Stomach (tissue), 9 donors: ENCODE data around the gene IFI27L1. TPM values are rescaled to one million over a fixed set of nuclear protein-coding genes. Genes with fewer than 3 reads are reported as not detected.

Experiments
- DNase-seq, 2 donors: peaks; one replicate each; pipeline versions ENCODE4 v3.0.0 to v3.0.0-alpha.2; 2013 to 2019
- H3K27ac ChIP-seq, 5 donors: fragments of 200-600 bp in 4 of 5; sonication (generic) in 4 of 5; one replicate each; pipeline ENCODE4 v1.5.1; 2013 to 2019; ENCODE audit warnings: mild to moderate bottlenecking in 1 of 5, moderate library complexity in 1 of 5
- H3K27me3 ChIP-seq, 3 donors: fragments of 200-600 bp; sonication (generic); one replicate each; pipeline ENCODE4 v1.5.1; 2017 to 2019; ENCODE audit warnings: mixed run types in 1 of 3
- H3K36me3 ChIP-seq, 4 donors: fragments of 200-600 bp; sonication (generic); 1 replicate in 3 of 4; 2 replicates in 1 of 4; pipeline ENCODE4 v1.5.1; 2016 to 2019
- H3K4me1 ChIP-seq, 4 donors: fragments of 200-600 bp; sonication (generic); one replicate each; pipeline ENCODE4 v1.5.1; 2016 to 2019
- H3K4me3 ChIP-seq, 4 donors: fragments of 200-600 bp; sonication (generic) in 3 of 4; one replicate each; pipeline ENCODE4 v1.5.1; 2016 to 2019; ENCODE audit warnings: mild to moderate bottlenecking in 1 of 4
- H3K9me3 ChIP-seq, 4 donors: fragments of 200-600 bp; sonication (generic); one replicate each; pipeline ENCODE4 v1.5.1; 2016 to 2019
- CTCF ChIP-seq, 7 experiments: fragments of 450-650 bp in 4 of 7; fragments of 200-600 bp in 3 of 7; sonication (generic) in 3 of 7; IDR thresholded peaks; one replicate each; pipeline ENCODE4 v1.5.1; 2016 to 2019; ENCODE audit warnings: antibody characterized with exemption in 7 of 7, control low read depth in 2 of 7, mild to moderate bottlenecking in 1 of 7
- EP300 ChIP-seq: sonication (generic); formaldehyde crosslinking; IDR thresholded peaks from one replicate; pipeline ENCODE4 v1.6.1; 2017; ENCODE audit warnings: antibody characterized with exemption
- POLR2A ChIP-seq, 4 donors: fragments of 450-650 bp; IDR thresholded peaks; one replicate each; pipeline ENCODE4 v1.6.1; 2016; ENCODE audit warnings: antibody characterized with exemption in 4 of 4, control low read depth in 2 of 4, mild to moderate bottlenecking in 1 of 4, moderate library complexity in 1 of 4
- POLR2AphosphoS5 ChIP-seq, 3 donors: sonication (generic); formaldehyde crosslinking; IDR thresholded peaks; one replicate each; pipeline ENCODE4 v1.6.1; 2016; ENCODE audit warnings: antibody characterized with exemption in 3 of 3
- WGBS, 5 donors: extraction: QIAGEN DNeasy Blood & Tissue Kit in 3 of 5; methylation state at CpG; one replicate each; pipeline versions ENCODE4 v1.1.5 to v1.1.7; 2013 to 2018; 5-methylcytosine and 5-hydroxymethylcytosine counted together
- intact Hi-C: fragments of 100-400 bp; cut with DNase I; formaldehyde crosslinking; loops from one replicate; pipeline ENCODE4 v1.15.1; 2023; ENCODE audit warnings: low total_unique reads
- polyA plus RNA-seq, 3 donors: library from polyadenylated mRNA; stranded (reverse); fragments of 200-250 nt; gene quantifications; one replicate each; pipeline ENCODE4 v1.2.3, GENCODE V29; 2013
- total RNA-seq, 5 donors: library from RNA; depleted of rRNA; stranded (reverse); fragments of >200 nt; gene quantifications; one replicate each; pipeline versions ENCODE4 v1.1.0 to v1.2.3, GENCODE V29; 2014 to 2016
- donor health status: healthy with polysubstance abuse.
- donor health status: Bipolar disorder and iron deficiency.
- donor health status: healthy.

IFI27L1 gene
- total and polyA plus RNA-seq, 8 donors, result 1.6 to 33.7 (median 15.1) TPM; not detected in 1

DNA sequence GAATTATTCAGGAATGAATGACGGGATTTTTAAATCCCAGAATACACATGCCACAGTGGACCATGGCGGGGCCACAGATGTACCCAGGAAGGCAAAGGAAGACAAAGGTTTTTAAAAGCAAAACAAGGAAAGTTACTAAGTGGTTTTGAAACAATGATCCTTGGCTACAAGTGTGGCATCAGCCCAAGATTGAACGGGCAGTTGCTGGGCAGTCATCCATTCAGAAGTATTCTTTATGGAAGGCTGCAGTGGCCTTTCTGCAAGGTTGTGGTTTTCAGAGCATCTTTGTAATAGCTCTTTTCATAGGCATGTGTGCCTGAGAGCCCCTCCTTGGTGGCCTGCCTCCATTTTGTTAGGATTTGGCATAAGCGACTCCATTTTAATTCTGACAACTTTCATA lies 16.0 kb downstream of the IFI27L1 start:
- H3K27me3 ChIP-seq, result no peaks in the 10 kb centered on the region
- intact Hi-C loops, result no loop called here
- 94 to 98% (median 94%) methylated on average over 4 of the region's 4 CpGs for WGBS, 5 donors
- no peak for TF ChIP-seq EP300
- TF ChIP-seq POLR2AphosphoS5 (IDR thresholded peaks at IDR 0.05), result no peak
- no peak for TF ChIP-seq CTCF (IDR thresholded peaks at IDR 0.05)
- H3K9me3 ChIP-seq, result no peaks in the 10 kb centered on the region
- H3K36me3 ChIP-seq, result peaks cover 0 to 16% (median 14%) of the 10 kb centered on the region in 4 donors
- DNase-seq, result no peak
- H3K27ac ChIP-seq, result no peak overlapping the region
- no peaks in the 10 kb centered on the region for H3K4me1 ChIP-seq
- H3K4me3 ChIP-seq, result no peak overlapping the region

GRCh38 chr14:94098326-94098992 lies 17.3 kb downstream of the IFI27L1 start:
- peaks cover 0 to 6% (median 3%) of the 10 kb centered on the region in 4 donors for H3K4me1 ChIP-seq
- intact Hi-C loops, result no loop called here
- H3K9me3 ChIP-seq, result no peaks in the 10 kb centered on the region
- no peak overlapping the region for H3K27ac ChIP-seq
- no peaks in the 10 kb centered on the region for H3K27me3 ChIP-seq
- no peak overlapping the region for H3K4me3 ChIP-seq
- no peak for DNase-seq
- peaks cover 0 to 16% (median 14%) of the 10 kb centered on the region in 4 donors for H3K36me3 ChIP-seq
- TF ChIP-seq EP300 (no peak), POLR2AphosphoS5 (IDR thresholded peaks at IDR 0.05) (no peak), POLR2A (IDR thresholded peaks at IDR 0.05) (no peak), CTCF (IDR thresholded peaks at IDR 0.05) (no peak)
- 75 to 87% (median 76%) methylated on average over 10 of the region's 10 CpGs for WGBS, 5 donors

GRCh38 chr14:94099006-94099405 lies 17.9 kb downstream of the IFI27L1 start:
- 64 to 96% (median 95%) methylated on average over 6 of the region's 6 CpGs for WGBS, 5 donors
- H3K27ac ChIP-seq, result no peak overlapping the region
- no peak for DNase-seq
- no peak overlapping the region for H3K4me3 ChIP-seq
- TF ChIP-seq CTCF (IDR thresholded peaks at IDR 0.05), result no peak
- no peak for TF ChIP-seq POLR2AphosphoS5 (IDR thresholded peaks at IDR 0.05)
- no peak for TF ChIP-seq POLR2A (IDR thresholded peaks at IDR 0.05)
- no peak for TF ChIP-seq EP300
- H3K36me3 ChIP-seq, result peaks cover 0 to 16% (median 14%) of the 10 kb centered on the region in 4 donors
- H3K27me3 ChIP-seq, result no peaks in the 10 kb centered on the region
- peaks cover 0 to 10% (median 3%) of the 10 kb centered on the region in 4 donors for H3K4me1 ChIP-seq
- intact Hi-C loops, result no loop called here
- H3K9me3 ChIP-seq, result no peaks in the 10 kb centered on the region

DNA sequence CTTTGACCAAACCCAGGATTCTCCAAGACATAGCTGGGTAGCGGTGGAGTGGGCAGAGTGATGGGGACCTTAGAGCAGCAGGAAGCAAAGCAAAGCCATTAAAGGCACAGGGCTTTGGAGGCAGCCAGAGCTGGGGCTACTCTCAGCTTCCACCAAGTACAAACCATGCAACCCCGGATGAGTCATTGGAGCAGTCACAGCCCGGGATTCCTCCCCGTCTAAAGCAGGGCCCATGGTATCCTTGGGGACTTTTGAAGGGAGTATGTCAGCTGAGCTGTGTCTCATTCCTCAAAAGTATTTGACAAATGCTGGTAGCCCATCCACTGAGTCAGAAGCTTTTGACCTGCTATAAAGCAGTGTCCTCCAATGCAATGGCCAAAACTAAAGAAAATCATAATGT lies 19.7 kb downstream of the IFI27L1 start:
- peaks cover 0 to 10% (median 3%) of the 10 kb centered on the region in 4 donors for H3K4me1 ChIP-seq
- H3K4me3 ChIP-seq, result no peak overlapping the region
- DNase-seq, result no peak
- no peak overlapping the region for H3K27ac ChIP-seq
- peaks cover 0 to 16% (median 14%) of the 10 kb centered on the region in 4 donors for H3K36me3 ChIP-seq
- no peak for TF ChIP-seq POLR2A (IDR thresholded peaks at IDR 0.05)
- TF ChIP-seq CTCF (IDR thresholded peaks at IDR 0.05), result no peak
- H3K9me3 ChIP-seq, result no peaks in the 10 kb centered on the region
- no peaks in the 10 kb centered on the region for H3K27me3 ChIP-seq
- intact Hi-C loops, result no loop called here
- 59 to 84% (median 76%) methylated on average over 4 of the region's 4 CpGs for WGBS, 5 donors
